AG04450 (cell line): ENCODE measurements around the gene CD48. TPM values are rescaled to one million over a fixed set of nuclear protein-coding genes. Genes with fewer than 3 reads are reported as not detected.
"Not testable (repeated sequence)": the region's sequence is repeated elsewhere in the genome, so short reads cannot be mapped to it uniquely, and the experiment has no call there.

Experiments used
- CTCF ChIA-PET: fragments of 300-600, 350-600 bp; formaldehyde crosslinking; extraction: SDS; loops from one replicate; lab custom pipeline; 2022; ENCODE audit warnings: antibody characterized with exemption, inconsistent platforms; lab: Charles Lee
- POLR2A ChIA-PET: fragments of 350-600 bp; formaldehyde crosslinking; extraction: SDS; loops from one replicate; lab custom pipeline; 2021; ENCODE audit warnings: antibody characterized with exemption, inconsistent platforms; lab: Yijun Ruan, JAX
- DNase-seq: peaks from one replicate; pipeline ENCODE4 v3.0.0-alpha.2; 2011; ENCODE audit warnings: low read depth, low spot score
- H3K27ac ChIP-seq: one replicate; pipeline ENCODE4 v1.5.1; 2012; ENCODE audit warnings: low read depth, low read length, control low read depth
- H3K27me3 ChIP-seq: one replicate; pipeline ENCODE4 v1.6.0; 2012; ENCODE audit warnings: low read length; ENCODE audit not compliant: control insufficient read depth, insufficient read depth
- H3K4me3 ChIP-seq: 2 replicates; pipeline ENCODE4 v1.5.1; 2011; ENCODE audit warnings: mild to moderate bottlenecking, low read depth, low read length, control low read depth
- H3K9me3 ChIP-seq: 2 replicates; pipeline ENCODE4 v1.5.1; 2012; ENCODE audit warnings: low read length; ENCODE audit not compliant: control insufficient read depth, insufficient read depth
- CTCF ChIP-seq: IDR thresholded peaks from 2 replicates; pipeline ENCODE4 v1.5.1; 2011; ENCODE audit warnings: low read depth, low read length, control low read depth, inconsistent platforms
- polyA plus RNA-seq: library from polyadenylated mRNA; depleted of rRNA; stranded (reverse); fragments of >200 nt; gene quantifications from 2 replicates; pipeline ENCODE4 v1.2.3, GENCODE V29; 2011

Gene CD48
- polyA plus RNA-seq, 1 experiment: not detected

GRCh38 chr1:160708801-160709200 is 2.8 kb downstream of the CD48 start:
- ChIA-PET CTCF (no interaction called here), POLR2A (no interaction called here)
- TF ChIP-seq CTCF: no peak
- H3K27ac ChIP-seq: no peak overlapping the region
- no peaks in the 10 kb centered on the region for H3K9me3 ChIP-seq
- DNase-seq: no peak
- H3K27me3 ChIP-seq: peaks cover 3% of the 10 kb centered on the region
- H3K4me3 ChIP-seq: no peak overlapping the region

GRCh38 chr1:160708118-160708517 is 3.5 kb downstream of the CD48 start:
- H3K4me3 ChIP-seq: no peak overlapping the region
- DNase-seq: no peak
- POLR2A ChIA-PET: no interaction called here
- no peak for TF ChIP-seq CTCF
- H3K27me3 ChIP-seq: peaks cover 3% of the 10 kb centered on the region
- CTCF ChIA-PET: no interaction called here
- H3K27ac ChIP-seq: no peak overlapping the region
- no peaks in the 10 kb centered on the region for H3K9me3 ChIP-seq

- Histone ChIP-seq H3K27ac (no peak overlapping the region), H3K4me3 (no peak overlapping the region), H3K9me3 (no peaks in the 10 kb centered on the region), H3K27me3 (peaks cover 3% of the 10 kb centered on the region)
- POLR2A ChIA-PET: no interaction called here
- CTCF ChIA-PET: no interaction called here
- no peak for DNase-seq
- TF ChIP-seq CTCF: no peak
These were observed 4.2 kb downstream of the CD48 start for GRCh38 chr1:160707236-160708064.

GRCh38 chr1:160706526-160707235 is 4.9 kb downstream of the CD48 start:
- ChIA-PET CTCF (no interaction called here), POLR2A (no interaction called here)
- DNase-seq: no peak
- H3K27ac ChIP-seq: no peak overlapping the region
- H3K27me3 ChIP-seq: peaks cover 3% of the 10 kb centered on the region
- no peak overlapping the region for H3K4me3 ChIP-seq
- H3K9me3 ChIP-seq: no peaks in the 10 kb centered on the region
- no peak for TF ChIP-seq CTCF

- Histone ChIP-seq H3K27me3 (no peaks in the 10 kb centered on the region), H3K27ac (no peak overlapping the region), H3K9me3 (no peaks in the 10 kb centered on the region), H3K4me3 (no peak overlapping the region)
- CTCF ChIA-PET: no interaction called here
- POLR2A ChIA-PET: no interaction called here
- DNase-seq: no peak
- no peak for TF ChIP-seq CTCF
These were observed 5.9 kb downstream of the CD48 start for GRCh38 chr1:160705742-160706141.

GRCh38 chr1:160705212-160705621 is 6.4 kb downstream of the CD48 start:
- H3K27me3 ChIP-seq, H3K27ac ChIP-seq, DNase-seq, H3K4me3 ChIP-seq, POLR2A ChIA-PET, H3K9me3 ChIP-seq: not testable (repeated sequence)
- CTCF ChIA-PET: interaction anchor here (1.4 kb wide), 1 partner anchor 74 kb away, joined by 3 read pairs; no protein-coding TSS in a partner anchor
